ENCODE data around the gene ZNF512.
A peak's percentile ranks its signal among the peaks of the same experiment; 100 is the strongest.
"Not testable (repeated sequence)": the region's sequence is repeated elsewhere in the genome, so short reads cannot be mapped to it uniquely, and the experiment has no call there.

The ZNF512 gene

GRCh38 chr2:27630257-27630656 lies 47.4 kb downstream of the ZNF512 start:
- DNase-seq (ENCODE audit: extremely low read depth in 1 of 2, low read depth in 1 of 2) = not testable (repeated sequence)

- DNase-seq (ENCODE audit: extremely low read depth in 1 of 2, low read depth in 1 of 2) = no peak
These were observed 51.4 kb downstream of the ZNF512 start for GRCh38 chr2:27634291-27634690.

GRCh38 chr2:27636766-27637165 lies 53.9 kb downstream of the ZNF512 start:
- DNase-seq (ENCODE audit: extremely low read depth in 1 of 2, low read depth in 1 of 2) = no peak

- DNase-seq (ENCODE audit: extremely low read depth in 1 of 2, low read depth in 1 of 2) = no peak
These were observed 55.3 kb downstream of the ZNF512 start for GRCh38 chr2:27638037-27638637.

GRCh38 chr2:27638709-27639108 lies 55.9 kb downstream of the ZNF512 start:
- no peak for DNase-seq (ENCODE audit: extremely low read depth in 1 of 2, low read depth in 1 of 2)

- DNase-seq (ENCODE audit: extremely low read depth in 1 of 2, low read depth in 1 of 2) = no peak
These were observed 57.9 kb downstream of the ZNF512 start for GRCh38 chr2:27640722-27641245.

GRCh38 chr2:27645197-27645596 lies 62.4 kb downstream of the ZNF512 start:
- DNase-seq (ENCODE audit: extremely low read depth in 1 of 2, low read depth in 1 of 2) = no peak

- no peak for DNase-seq (ENCODE audit: extremely low read depth in 1 of 2, low read depth in 1 of 2)
These were observed 64.4 kb downstream of the ZNF512 start for GRCh38 chr2:27647289-27647688.

- DNase-seq (ENCODE audit: extremely low read depth in 1 of 2, low read depth in 1 of 2) = no peak
These were observed 64.9 kb downstream of the ZNF512 start for GRCh38 chr2:27647737-27648136.

GRCh38 chr2:27651056-27651455 lies 68.2 kb downstream of the ZNF512 start:
- DNase-seq (ENCODE audit: extremely low read depth in 1 of 2, low read depth in 1 of 2) = no peak

- no peak for DNase-seq (ENCODE audit: extremely low read depth in 1 of 2, low read depth in 1 of 2)
These were observed 69.5 kb downstream of the ZNF512 start for GRCh38 chr2:27652341-27652740.

- DNase-seq (ENCODE audit: extremely low read depth in 1 of 2, low read depth in 1 of 2) = no peak
These were observed 69.9 kb downstream of the ZNF512 start for GRCh38 chr2:27652790-27653189.

GRCh38 chr2:27653397-27653796 lies 70.6 kb downstream of the ZNF512 start:
- DNase-seq (ENCODE audit: extremely low read depth in 1 of 2, low read depth in 1 of 2) = no peak

GRCh38 chr2:27655155-27655951 lies 72.5 kb downstream of the ZNF512 start:
- no peak for DNase-seq (ENCODE audit: extremely low read depth in 1 of 2, low read depth in 1 of 2)

- no peak for DNase-seq (ENCODE audit: extremely low read depth in 1 of 2, low read depth in 1 of 2)
These were observed 78.5 kb downstream of the ZNF512 start for GRCh38 chr2:27661371-27661770.

- peak; percentile 41 to 55 for DNase-seq (ENCODE audit: extremely low read depth in 1 of 2, low read depth in 1 of 2)
These were observed 80.7 kb downstream of the ZNF512 start, which contains the start of the genes SLC4A1AP and SUPT7L for GRCh38 chr2:27663285-27664153. TSS of gene SLC4A1AP (plus strand) at chr2:27663889. CDS start at chr2:27663915, 26 bp downstream. TSS of gene SUPT7L (minus strand) at chr2:27663614. CDS start at chr2:27662192, 1,422 bp downstream.

- DNase-seq (ENCODE audit: extremely low read depth in 1 of 2, low read depth in 1 of 2) = no peak
These were observed 81.3 kb downstream of the ZNF512 start for GRCh38 chr2:27664154-27664574.

- no peak for DNase-seq (ENCODE audit: extremely low read depth in 1 of 2, low read depth in 1 of 2)
These were observed 82.0 kb downstream of the ZNF512 start for GRCh38 chr2:27664622-27665363.

GRCh38 chr2:27667446-27667845 lies 84.6 kb downstream of the ZNF512 start:
- DNase-seq (ENCODE audit: extremely low read depth in 1 of 2, low read depth in 1 of 2) = no peak

- no peak for DNase-seq (ENCODE audit: extremely low read depth in 1 of 2, low read depth in 1 of 2)
These were observed 88.4 kb downstream of the ZNF512 start for GRCh38 chr2:27671235-27671634.

Data from activated CD8-positive, alpha-beta memory T cell treated with anti-CD3 and anti-CD28 coated beads for 1 hour (primary cell).